Amygdala (tissue), 56 donors: ENCODE measurements around the gene PRRG2.

ENCODE experiments used
- DNase-seq, 56 donors: peaks; one replicate each; lab custom pipeline; 2025; lab: John Stamatoyannopoulos, UW

PRRG2 gene

DNA sequence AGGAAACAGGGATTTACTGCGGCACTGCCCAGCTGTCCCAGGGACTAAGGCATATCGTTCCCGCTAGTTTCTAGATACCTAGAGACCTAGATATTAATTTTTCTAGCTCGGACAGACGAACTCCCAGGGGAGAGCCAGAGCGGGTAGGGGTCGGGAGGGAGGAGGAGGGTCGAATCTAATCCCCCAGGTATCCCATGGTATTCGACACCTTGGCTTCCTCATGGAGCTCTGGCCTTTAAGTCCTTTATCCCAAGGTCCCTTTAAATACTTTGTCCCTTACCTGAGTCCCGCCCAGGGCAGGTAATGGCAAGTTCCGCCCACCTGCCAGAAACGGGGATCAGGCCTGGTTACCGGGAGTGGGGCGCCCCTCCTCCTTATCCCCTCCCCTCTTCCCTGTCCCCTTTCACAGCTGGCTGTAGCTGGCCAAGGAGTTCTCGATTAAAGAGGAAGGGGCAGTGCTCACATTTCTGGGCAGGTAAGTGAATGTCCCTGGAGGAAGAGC lies at the start of gene PRRG2:
TSS of gene PRRG2 (plus strand) at position 310 of the 502 bp plus-strand sequence. CDS start 1,904 bp downstream, outside the sequence.
- DNase-seq = no peak

DNA sequence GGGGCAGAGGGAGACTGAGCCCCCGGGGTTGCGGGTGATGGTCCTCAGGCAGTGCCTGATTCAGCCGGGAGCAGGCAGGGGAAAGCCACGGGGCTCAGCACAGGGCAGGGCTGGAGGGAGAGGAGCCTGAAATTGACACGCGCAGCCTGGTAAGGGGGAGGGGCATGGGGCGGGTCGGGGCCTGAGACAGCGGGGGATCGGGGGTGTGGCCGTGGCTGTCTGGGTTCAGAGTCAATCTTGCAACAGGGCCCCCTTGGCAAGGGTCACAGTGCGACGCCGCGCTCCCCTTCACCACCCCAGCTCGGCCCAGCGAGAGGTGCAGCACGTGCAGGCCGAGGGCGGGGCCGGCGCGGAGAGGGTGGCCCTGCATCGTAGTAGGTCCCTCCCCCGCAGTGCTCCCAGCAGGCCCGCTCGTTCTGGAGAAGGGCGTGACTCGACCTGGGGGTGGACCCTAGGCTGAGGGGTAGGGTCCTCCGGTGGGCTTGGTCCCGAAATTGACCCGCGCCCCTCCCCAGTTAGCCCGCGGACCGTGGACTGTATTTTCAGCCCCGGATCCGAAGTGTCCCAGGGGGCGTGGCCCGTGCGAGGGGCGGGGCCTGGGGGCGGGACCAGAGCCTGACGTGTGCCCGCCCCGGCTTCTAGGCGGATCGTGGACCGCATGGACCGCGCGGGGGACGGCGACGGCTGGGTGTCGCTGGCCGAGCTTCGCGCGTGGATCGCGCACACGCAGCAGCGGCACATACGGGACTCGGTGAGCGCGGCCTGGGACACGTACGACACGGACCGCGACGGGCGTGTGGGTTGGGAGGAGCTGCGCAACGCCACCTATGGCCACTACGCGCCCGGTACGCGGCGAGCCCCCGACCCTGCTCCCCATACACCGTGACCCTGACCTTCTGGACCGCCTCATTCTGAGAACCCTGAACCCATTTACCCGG lies 47.3 kb upstream of the PRRG2 start:
- DNase-seq = peak in 36 of 56 donors; percentile 11 to 85 (median 62)

DNA sequence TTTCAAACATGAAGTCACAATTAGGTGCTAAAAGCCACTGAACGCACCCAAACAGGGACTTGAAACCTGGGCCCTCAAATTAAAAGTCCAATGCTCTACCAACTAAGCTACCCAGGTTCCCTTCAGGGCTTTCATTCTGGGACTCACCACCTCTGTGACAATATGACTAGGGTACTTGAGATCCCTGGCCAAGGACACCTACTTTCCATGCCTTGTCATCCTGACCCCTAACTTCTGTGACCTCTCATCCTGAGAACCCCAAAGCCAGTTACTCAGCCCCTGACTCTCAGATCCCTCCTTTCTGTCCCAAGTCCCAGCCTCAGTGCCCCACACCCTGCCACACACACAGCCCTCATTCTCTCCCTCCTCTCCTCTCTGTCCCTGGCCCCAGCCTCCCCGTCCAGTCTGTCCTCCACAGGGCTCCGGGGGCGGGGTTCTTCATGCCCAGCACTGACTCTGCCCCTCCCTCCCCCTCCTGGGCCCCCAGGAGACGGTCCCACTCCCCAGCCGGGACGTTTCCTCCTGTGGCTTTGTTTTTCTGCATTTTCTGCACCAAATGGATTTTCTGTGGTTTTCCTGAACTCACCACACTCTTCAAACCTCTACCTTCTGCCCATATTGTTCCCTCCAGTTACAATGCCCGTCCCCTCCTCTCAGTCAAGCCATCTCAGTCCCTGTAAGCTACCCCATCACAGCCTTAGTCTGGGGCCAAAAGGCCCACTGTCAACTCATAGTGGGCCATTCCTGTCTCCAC lies 46.3 kb upstream of the PRRG2 start:
- no peak for DNase-seq

DNA sequence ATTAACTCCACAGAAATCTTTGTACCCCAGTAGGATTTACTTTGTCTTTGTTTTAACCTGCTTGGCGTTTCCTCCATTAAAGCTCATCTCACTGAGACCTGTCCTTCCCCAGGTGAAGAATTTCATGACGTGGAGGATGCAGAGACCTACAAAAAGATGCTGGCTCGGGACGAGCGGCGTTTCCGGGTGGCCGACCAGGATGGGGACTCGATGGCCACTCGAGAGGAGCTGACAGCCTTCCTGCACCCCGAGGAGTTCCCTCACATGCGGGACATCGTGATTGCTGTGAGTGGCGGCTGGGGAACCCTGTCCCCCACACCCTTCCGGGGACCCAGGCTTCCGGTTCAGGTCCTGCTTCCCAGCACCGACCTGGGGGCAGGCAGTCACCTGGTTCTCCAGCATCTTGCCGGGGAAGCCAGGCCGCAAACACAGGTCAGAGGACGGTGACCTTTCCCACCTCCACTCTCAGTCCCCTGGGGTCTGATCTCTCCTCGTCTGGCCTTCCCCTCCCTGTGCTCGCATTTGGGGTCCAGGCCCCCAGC lies 44.1 kb upstream of the PRRG2 start:
- DNase-seq = no peak

DNA sequence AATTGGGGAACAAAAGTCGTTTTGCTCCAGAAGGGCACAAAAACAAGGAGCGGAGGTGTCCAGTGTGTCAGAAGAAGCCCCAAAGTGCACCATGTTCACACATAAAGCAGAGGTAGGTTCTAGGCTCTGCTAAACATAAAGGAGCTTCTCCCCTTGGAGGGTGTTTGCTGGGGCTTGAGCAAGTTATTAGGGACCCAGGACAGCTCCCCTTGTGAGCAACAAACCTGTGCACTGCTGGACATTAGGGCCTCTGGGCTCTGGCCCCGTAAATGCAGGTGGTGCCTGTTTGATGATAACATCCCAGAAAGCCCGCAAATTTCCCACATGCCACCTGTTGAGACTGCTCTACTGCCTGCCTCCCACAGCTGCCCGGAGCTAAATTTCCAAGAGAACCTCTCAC lies 42.5 kb upstream of the PRRG2 start:
- DNase-seq = no peak

DNA sequence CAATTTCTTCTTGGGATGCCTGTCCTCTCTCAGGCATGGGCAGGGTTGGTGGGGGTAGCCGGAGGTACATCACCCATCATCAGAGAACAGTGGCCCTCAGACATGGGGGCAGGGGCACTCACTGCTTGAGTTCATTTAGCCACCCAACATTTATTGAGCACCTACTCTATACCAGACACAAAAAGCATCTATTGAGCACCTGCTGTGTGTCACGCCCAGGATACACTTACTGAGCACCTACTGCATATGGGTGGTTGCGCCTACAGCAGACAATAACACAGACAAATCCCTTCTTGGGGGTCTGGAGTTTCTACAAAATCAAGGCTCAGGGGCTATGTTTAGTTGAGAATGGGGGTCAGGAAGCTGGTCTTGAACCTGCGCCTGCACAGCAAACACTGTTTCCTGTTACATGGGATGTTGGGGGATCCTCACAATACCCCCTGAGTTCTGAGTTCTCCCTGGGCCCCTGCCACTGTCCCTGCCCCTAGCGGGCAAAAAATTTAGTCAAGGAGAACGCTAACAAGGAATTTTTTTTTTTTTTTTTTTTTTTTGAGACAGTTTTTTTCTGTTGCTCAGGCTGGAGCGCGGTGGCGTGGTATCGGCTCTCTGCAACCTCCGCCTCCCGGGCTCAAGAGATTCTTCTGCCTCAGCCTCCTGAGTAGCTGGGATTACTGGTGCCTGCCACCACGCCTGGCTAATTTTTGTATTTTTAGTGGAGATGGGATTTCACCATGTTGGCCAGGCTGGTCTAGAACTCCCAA lies 41.7 kb upstream of the PRRG2 start:
- no peak for DNase-seq

DNA sequence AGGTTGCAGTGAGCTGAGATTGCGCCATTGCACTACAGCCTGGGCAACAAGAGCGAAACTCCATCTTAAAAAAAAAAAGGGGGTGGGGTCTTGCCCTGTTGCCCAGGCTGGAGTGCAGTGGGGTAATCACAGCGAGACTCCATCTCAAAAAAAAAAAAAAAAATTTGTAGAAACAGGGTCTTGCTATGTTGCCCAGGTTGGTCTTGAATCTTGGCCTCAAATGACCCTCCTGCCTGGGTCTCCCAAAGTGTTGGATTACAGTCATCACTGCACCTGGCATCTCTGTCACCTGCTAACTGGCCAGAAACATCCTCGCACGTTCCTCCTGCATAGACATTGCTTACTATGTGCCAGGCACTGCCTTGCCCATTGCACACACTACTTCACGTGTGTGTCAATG lies 39.2 kb upstream of the PRRG2 start:
- no peak for DNase-seq

DNA sequence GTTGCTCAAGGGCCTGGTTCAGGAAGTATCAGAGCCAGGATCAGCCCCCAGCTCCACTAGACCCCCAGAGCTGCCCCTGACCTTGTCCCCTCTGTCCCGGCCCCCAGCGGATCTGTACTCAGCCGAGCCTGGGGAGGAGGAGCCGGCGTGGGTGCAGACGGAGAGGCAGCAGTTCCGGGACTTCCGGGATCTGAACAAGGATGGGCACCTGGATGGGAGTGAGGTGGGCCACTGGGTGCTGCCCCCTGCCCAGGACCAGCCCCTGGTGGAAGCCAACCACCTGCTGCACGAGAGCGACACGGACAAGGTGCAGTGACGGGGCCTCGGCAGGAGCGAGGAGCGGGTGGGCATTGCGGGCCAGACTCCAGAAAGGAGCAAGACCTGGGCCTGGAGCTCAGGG lies 38.7 kb upstream of the PRRG2 start:
- no peak for DNase-seq

DNA sequence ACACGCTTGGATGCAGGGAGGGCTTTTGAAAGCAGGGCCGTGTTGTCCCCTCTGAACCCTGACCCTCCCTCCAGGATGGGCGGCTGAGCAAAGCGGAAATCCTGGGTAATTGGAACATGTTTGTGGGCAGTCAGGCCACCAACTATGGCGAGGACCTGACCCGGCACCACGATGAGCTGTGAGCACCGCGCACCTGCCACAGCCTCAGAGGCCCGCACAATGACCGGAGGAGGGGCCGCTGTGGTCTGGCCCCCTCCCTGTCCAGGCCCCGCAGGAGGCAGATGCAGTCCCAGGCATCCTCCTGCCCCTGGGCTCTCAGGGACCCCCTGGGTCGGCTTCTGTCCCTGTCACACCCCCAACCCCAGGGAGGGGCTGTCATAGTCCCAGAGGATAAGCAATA lies 38.1 kb upstream of the PRRG2 start:
- DNase-seq = no peak

DNA sequence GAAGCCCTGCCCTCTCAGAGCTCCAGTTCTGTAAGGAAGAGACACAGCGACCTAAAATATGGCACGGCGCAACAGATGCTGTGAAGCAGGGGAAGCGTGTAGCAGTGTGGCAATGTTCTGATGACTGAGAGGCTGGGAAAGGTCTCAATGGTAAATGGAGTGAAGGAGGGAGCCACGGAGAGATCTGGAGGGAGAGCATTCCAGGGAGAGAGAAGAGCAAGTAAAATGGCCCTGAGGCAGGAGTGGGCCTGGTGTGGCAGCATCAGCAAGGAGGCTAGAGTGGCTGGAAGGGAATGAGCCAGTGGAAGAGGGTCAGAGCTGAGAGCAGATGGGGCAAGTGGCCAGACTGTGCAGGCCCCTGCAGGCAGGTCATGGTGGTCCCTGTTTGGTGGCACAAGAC lies 37.0 kb upstream of the PRRG2 start:
- no peak for DNase-seq

DNA sequence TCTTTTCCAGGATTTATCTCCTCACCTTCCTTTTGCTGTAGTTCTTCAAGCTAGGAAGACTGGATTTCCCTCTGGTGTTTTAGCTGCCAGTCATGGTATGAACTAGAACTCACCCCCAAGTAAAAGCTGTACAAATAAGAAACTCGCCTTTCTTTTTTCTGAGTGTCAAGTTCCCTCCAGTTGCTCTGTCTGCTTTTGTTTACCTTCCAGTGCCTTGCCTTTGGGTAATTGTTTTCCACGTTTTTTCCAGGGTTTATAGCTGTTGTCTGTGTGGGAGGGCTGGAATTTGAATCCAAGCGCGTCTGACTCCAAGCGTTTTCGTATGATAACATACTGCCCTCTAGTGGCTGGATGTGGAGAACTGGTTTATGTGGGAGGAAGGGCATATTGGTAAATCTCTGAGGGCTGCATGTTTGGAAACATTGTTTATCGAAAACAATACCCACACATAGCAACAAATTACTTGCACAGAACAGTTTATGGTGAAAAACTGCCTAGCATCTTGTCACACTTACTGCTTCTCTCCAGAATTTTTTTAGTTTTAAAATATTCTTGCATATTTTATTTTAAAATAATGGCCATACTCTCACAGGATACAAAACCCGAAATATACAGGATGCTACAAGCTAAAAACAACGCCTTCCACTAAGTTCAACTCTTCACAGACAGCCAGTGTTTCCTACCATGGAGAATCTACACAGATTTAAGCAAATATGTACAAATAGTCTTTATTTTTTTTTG lies 34.1 kb upstream of the PRRG2 start:
- DNase-seq = peak in 46 of 56 donors; percentile 4 to 83 (median 40)

DNA sequence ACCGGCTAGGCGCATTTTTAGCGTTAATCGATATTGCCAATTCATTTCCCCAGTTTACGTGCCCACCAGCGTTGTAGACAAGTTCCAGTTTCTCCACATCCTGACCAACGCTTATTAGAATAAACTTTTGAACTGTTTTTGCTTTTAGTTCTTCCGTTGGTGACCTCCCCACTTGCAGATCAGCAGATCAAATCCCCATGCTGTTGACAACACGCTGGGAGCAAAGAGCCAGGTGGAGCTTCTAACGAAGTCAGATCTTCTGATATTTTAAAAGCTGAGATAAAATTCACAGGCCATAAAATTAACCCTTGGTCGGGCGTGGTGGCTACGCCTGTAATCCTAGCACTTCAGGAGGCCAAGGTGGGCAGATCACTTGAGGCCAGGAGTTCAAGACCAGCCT lies 32.1 kb upstream of the PRRG2 start:
- no peak for DNase-seq

DNA sequence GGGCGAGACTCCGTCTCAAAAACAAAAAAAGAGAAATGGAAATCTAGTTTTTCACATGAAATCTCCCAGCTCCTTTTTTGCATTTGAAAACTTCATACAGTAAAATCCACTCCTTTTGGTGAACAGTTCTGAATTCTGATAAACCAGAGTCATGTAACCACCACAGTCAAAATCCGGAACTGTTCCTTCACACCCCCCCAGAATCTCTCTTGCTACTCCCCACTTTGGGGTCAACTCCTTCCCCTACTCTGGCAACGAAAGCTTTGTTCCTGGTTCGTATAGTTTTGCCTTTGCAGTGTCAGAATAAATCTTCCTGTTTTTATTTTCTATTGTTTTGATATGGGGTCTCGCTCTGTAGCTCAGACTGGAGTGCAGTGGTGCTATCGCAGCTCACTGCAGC lies 29.6 kb upstream of the PRRG2 start:
- DNase-seq = no peak

DNA sequence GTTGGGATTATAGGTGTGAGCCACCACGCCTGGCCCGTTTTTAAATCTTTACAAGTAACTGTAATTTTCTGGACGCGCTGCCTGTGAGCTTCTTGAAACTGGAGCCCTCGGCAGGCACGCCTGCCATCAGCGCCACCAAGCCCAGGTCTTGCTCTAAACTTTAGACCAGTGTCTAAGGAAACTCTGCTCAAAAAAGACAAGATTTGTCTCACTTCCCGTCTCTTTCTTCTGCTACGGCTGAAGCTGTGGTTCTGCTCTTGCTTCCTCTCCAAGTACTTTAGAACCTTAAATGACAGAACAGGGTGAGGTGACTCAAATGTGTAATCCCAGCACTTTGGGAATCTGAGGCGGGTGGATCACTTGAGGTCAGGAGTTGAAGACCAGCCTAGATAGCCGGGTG lies 28.4 kb upstream of the PRRG2 start:
- DNase-seq = peak in 2 of 56 donors; percentile 5 to 30

DNA sequence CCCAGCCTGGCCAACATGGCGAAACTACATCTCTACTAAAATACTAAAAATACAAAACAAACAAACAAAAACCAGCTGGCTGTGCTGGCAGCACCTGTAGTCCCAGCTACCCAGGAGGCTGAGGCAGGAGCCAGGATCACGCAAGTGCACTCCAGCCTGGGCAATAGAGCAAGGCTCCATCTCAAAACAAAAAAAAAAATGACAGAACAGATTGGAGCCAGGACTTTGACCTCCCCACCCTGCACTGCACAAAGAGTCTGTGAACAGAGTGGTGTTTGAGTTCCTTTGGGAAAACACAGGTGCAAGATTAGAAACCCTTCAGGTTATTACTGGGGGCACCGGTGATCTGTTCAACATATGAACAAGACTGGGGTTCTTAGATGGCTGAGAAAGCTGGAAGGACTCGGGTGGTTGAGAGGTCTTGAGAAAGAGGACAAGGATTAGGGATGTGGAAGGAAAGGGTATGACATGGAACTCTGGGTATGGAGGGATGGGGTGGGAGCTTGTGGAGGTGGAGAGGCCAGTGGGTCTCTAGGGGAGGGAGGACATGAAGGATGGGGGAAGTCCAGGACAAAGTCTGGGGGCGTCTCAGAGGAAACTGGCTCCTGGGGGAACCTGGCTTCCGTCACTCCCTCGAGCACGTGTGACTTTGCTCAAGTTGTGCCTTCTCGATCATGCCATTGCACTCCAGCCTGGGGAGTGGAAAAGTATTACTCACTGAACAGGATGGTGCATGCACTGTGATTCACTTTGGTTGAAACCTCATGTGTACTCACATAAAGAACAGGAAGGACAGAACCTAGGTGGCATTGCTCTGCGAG lies 27.5 kb upstream of the PRRG2 start:
- DNase-seq = no peak

DNA sequence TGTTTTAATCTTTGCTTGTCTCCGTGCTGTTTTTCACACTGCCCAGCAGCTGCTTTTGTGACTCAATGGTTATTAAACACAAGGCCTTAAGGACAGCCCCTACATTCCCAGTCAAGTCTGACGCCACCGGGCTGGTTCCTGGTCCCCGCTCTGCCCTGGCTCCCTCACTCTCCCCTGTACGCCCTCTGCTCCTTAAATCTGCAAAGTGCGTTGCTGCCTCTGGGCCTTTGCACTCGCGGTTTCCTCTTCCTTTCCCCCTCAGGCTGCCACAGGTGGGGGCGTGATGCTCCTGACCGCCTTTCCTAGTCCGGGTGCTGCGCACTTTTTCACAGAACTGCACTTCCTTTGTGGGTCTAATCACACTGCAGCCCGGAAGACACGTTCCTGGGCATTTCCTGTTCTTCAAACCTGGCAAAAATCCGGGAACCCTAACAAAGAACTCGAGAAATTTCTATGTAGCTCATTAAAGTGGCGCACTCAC lies 26.4 kb upstream of the PRRG2 start:
- peak in 1 of 56 donors; percentile 5 for DNase-seq

DNA sequence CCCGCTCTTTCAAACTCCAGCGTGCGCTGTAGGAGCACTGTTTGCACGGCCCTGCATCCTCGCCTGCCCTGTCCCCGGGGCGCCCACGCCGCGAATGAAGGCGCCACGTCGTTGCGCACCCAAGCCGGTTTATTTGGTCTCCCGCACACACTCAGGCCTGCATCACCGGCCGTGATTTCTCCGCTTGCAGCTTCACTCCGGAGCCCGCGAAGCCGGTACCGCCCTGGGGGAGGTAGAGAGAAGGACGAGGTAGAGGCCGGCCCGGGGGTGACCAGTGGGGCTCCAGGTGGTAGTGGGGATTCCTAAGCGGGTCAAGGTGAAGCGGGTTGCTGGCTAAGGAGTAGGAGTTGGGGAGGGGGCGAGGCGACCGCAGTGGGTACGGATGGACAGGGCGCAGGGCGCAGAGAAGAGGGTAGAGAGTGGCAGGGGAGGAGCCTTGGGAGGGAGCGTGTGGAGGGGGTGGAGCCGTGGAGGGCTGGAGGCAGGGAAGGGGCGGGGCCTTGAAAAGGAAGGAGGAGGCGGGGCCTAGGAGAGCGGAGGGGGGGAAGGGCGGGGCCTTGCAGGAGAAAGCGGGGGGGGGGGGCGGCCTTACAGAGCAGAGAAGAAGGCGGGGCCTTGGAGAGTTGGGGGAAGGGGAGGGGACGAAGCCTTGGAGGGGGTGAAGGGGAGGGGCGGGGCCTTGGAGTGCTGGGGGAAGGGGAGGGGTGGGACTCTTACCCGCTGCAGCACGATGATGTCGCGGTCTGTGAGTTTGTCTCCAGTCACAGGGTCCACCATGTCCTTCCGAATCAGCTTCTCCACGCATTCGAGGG lies 25.3 kb upstream of the PRRG2 start:
- peak in 9 of 56 donors; percentile 2 to 52 (median 16) for DNase-seq
